Chondrocyte (in vitro differentiated cells): ENCODE data around the gene RBM41. TPM values are rescaled to one million over a fixed set of nuclear protein-coding genes. Genes with fewer than 3 reads are reported as not detected.
A peak's percentile ranks its signal among the peaks of the same experiment; 100 is the strongest.

ENCODE experiments used
- DNase-seq: peaks from one replicate; pipeline ENCODE4 v3.0.0; 2021; ENCODE audit warnings: mixed read lengths, low spot score
- H3K27ac Mint-ChIP-seq: one replicate; pipeline ENCODE4 v1.8.0; 2021; ENCODE audit warnings: mild to moderate bottlenecking, moderate library complexity, mixed read lengths; ENCODE audit not compliant: unreplicated experiment
- H3K27me3 Mint-ChIP-seq: 2 replicates; pipeline ENCODE4 v1.8.0; 2021; ENCODE audit warnings: low read depth, mixed read lengths
- H3K36me3 Mint-ChIP-seq: 2 replicates; pipeline ENCODE4 v1.8.0; 2021; ENCODE audit warnings: low read depth, mixed read lengths
- H3K4me1 Mint-ChIP-seq: 2 replicates; pipeline ENCODE4 v1.8.0; 2021; ENCODE audit warnings: low read depth, mild to moderate bottlenecking, mixed read lengths
- H3K4me3 Mint-ChIP-seq: one replicate; pipeline ENCODE4 v1.8.0; 2021; ENCODE audit warnings: mild to moderate bottlenecking, moderate library complexity, mixed read lengths; ENCODE audit not compliant: unreplicated experiment
- H3K9me3 Mint-ChIP-seq: 2 replicates; pipeline ENCODE4 v1.8.0; 2021; ENCODE audit warnings: low read depth, mixed read lengths
- total RNA-seq: library from RNA; stranded (reverse); gene quantifications from 3 replicates; pipeline ENCODE4 v1.2.1, GENCODE V29; 2021
- TF ChIP-seq, protein P1 (sequence below): fragments of 200-600 bp; sonication (generic); IDR thresholded peaks from 2 replicates; pipeline ENCODE4 v1.5.0; 2021; ENCODE audit warnings: antibody characterized with exemption, mild to moderate bottlenecking, moderate library complexity

Gene RBM41
- total RNA-seq, 1 donor from 2014 or later: 11.8 TPM

DNA sequence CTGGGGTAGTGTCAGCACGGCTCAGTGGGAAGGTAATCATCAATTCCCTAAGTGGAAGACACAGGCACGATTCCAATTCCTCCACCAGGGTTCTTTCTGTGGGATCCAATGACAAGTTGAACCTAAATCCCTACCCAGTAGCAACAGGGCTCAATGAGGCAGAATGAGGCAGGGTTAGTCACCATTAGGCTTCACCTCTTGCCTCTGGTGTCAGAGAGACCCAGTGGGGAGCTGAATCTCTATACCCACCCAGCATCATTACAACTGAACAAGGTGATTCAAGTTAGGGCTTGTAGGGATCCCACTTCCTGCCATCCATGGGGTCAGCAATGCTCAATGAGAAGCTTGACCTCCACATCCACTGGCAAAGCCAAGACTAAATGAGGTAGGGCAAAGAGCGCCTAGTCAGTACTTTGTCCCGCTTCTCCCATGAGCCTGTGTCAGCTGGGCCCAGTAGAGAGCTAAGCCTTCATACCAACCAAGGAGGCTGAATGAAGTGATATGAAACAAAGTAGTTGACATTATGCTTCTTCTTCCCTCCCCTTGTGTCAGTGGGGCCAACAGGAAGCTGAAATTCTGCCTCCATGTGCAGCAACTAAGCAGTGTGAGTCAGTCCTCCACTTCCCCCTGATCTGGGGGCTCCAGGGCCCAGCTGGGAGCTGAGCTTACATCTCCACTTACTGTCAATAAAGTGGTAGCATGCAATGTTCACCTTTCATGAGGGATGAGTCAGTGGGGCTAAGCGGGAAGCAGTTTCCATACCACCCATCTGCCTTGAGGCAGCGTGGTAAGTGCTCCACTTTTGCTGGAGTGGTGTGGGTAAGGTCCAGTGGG is 36.4 kb upstream of the RBM41 start:
- Mint-ChIP-seq H3K4me1 (no peaks in the 10 kb centered on the region), H3K27me3 (no peaks in the 10 kb centered on the region), H3K36me3 (no peaks in the 10 kb centered on the region), H3K27ac (no peak overlapping the region), H3K4me3 (peak overlapping the region; percentile 47), H3K9me3 (peaks cover 5% of the 10 kb centered on the region)
- TF ChIP-seq, protein P1, sequence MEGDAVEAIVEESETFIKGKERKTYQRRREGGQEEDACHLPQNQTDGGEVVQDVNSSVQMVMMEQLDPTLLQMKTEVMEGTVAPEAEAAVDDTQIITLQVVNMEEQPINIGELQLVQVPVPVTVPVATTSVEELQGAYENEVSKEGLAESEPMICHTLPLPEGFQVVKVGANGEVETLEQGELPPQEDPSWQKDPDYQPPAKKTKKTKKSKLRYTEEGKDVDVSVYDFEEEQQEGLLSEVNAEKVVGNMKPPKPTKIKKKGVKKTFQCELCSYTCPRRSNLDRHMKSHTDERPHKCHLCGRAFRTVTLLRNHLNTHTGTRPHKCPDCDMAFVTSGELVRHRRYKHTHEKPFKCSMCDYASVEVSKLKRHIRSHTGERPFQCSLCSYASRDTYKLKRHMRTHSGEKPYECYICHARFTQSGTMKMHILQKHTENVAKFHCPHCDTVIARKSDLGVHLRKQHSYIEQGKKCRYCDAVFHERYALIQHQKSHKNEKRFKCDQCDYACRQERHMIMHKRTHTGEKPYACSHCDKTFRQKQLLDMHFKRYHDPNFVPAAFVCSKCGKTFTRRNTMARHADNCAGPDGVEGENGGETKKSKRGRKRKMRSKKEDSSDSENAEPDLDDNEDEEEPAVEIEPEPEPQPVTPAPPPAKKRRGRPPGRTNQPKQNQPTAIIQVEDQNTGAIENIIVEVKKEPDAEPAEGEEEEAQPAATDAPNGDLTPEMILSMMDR: no peak
- DNase-seq: no peak

DNA sequence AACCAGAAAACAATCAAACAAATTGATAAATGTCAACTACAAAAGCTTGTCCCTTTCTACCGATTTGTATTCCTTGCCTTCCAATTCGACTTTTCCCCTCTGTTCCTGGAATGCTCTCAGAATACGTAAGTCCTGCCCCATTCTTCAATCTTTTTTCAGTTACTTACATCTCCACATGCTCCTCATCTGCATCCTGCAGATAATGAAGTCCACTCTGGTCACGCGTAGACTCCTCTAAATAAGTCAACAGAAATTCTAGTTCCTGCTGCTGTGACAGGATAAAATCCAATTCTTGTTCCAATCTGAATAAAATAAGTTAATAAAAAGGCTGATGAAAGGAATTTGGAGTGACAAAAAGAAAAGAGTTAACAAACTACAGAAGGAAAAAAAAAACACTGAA is 34.4 kb upstream of the RBM41 start:
- Mint-ChIP-seq H3K36me3 (no peaks in the 10 kb centered on the region), H3K27ac (no peak overlapping the region), H3K9me3 (peaks cover 5% of the 10 kb centered on the region), H3K27me3 (no peaks in the 10 kb centered on the region), H3K4me1 (no peaks in the 10 kb centered on the region), H3K4me3 (no peak overlapping the region)
- TF ChIP-seq, protein P1: no peak
- DNase-seq: no peak

DNA sequence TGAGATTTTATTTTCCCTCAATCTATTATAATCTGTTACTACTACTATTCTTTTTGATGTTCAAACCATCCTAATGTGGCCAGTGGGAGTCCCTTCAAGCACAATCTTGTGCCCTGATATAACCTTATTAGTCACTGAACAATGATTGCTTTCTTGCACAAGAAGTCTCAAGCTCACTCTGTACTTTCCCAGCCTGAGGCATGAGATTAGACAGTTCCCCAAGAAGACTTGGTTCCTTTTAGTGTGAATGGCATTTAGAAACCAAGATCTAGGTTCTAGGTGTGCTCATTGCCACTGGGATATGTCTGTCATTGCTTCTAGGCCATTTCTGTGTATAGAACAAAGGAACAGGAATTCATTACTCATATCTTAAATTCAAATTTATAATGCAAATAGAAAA is 28.0 kb upstream of the RBM41 start:
- no peaks in the 10 kb centered on the region for H3K4me1 Mint-ChIP-seq
- H3K36me3 Mint-ChIP-seq: no peaks in the 10 kb centered on the region
- no peak overlapping the region for H3K27ac Mint-ChIP-seq
- no peak overlapping the region for H3K4me3 Mint-ChIP-seq
- no peak for DNase-seq
- TF ChIP-seq, protein P1: no peak
- H3K9me3 Mint-ChIP-seq: peaks cover 4% of the 10 kb centered on the region
- H3K27me3 Mint-ChIP-seq: peaks cover 2% of the 10 kb centered on the region

DNA sequence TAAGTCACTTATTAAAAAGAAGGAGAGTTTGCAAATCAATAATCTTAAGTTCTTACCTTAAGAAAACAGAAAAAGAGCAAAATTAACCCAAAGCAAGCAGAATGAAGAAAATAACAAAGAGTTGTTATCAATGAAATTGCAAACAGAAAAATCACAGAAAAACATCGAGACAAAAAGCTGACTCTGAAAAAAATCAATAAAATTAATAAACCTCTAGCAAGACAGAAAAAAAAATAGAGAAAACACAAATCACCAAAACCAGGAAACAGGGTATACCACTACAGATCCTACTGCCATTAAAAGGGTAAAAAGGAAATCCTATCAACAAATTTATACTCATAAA is 17.3 kb upstream of the RBM41 start:
- Mint-ChIP-seq H3K4me1 (no peaks in the 10 kb centered on the region), H3K9me3 (peaks cover 7% of the 10 kb centered on the region), H3K27ac (no peak overlapping the region), H3K4me3 (no peak overlapping the region), H3K27me3 (peaks cover 5% of the 10 kb centered on the region), H3K36me3 (no peaks in the 10 kb centered on the region)
- TF ChIP-seq, protein P1: no peak
- DNase-seq: no peak

DNA sequence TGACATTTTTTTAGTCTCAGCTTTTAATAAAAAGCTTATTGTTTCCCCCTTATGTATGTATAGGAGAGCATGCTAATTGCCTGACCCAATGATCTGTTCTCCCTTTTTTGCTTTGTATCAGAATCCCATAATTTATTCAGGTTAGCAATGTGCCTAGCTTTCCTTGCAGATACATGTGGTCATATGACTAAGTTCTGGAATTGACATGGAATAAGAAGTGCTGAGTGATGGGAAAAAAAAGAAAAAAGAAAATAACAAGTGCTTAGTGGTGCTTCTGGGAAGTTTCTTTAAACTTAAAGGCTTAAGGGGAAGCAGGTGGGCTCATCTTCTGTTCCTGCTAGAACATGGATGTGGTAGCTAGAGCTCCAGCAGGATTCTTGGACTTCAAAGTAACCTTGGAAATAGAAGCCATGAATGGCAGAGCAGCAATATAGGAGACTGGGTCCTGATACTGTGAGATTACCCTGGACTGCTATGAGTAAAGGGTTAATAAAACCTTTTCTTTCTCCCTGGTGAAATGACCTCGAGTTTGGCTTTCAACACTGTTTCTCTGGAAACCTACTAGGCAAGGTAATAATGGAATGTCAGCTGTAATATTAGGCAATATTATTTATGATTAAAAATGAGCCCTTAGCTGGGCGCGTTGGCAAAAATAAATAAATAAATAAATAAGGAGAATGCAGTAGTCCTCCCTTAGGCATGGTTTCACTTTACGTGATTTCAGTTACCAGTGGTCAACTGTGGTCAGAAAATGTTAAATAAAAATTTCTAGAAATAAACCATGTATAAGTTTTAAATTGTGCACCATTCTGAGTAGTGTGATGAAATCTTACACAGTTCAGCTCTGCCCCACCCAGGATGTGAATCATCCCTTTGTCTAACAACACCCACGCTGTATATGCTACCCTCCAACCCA is 16.7 kb upstream of the RBM41 start:
- H3K4me3 Mint-ChIP-seq: no peak overlapping the region
- no peak for DNase-seq
- peaks cover 7% of the 10 kb centered on the region for H3K9me3 Mint-ChIP-seq
- TF ChIP-seq, protein P1: no peak
- H3K4me1 Mint-ChIP-seq: no peaks in the 10 kb centered on the region
- H3K27me3 Mint-ChIP-seq: peaks cover 5% of the 10 kb centered on the region
- no peak overlapping the region for H3K27ac Mint-ChIP-seq
- H3K36me3 Mint-ChIP-seq: no peaks in the 10 kb centered on the region
